Karpas-422 (cell line): ENCODE results near the gene RNGTT. TPM values are rescaled to one million over a fixed set of nuclear protein-coding genes. Genes with fewer than 3 reads are reported as not detected.
"Not testable (repeated sequence)": the region's sequence is repeated elsewhere in the genome, so short reads cannot be mapped to it uniquely, and the experiment has no call there.

Experiments
- DNase-seq: peaks from one replicate; pipeline ENCODE4 v3.0.0-alpha.2; 2015
- H2AFZ ChIP-seq: fragments of 200-600 bp; sonication (generic); 2 replicates; pipeline ENCODE4 v1.6.1; 2014; ENCODE audit warnings: antibody characterized with exemption, low read length, mixed read lengths
- H3K27ac ChIP-seq: fragments of 200-600 bp; sonication (generic); 2 replicates; pipeline ENCODE4 v1.5.1; 2014; ENCODE audit warnings: mild to moderate bottlenecking, low read length, moderate library complexity
- H3K27me3 ChIP-seq: fragments of 200-600 bp; sonication (generic); 2 replicates; pipeline ENCODE4 v1.6.1; 2014; ENCODE audit warnings: low read length, mixed read lengths
- H3K36me3 ChIP-seq: fragments of 200-600 bp; sonication (generic); 2 replicates; pipeline ENCODE4 v1.6.1; 2014; ENCODE audit warnings: low read length, mixed read lengths; ENCODE audit not compliant: insufficient read depth
- H3K4me1 ChIP-seq: fragments of 200-600 bp; sonication (generic); 2 replicates; pipeline ENCODE4 v1.6.1; 2014; ENCODE audit warnings: mild to moderate bottlenecking, low read length, mixed read lengths
- H3K4me2 ChIP-seq: fragments of 200-600 bp; sonication (generic); 2 replicates; pipeline ENCODE4 v1.6.1; 2014; ENCODE audit warnings: low read length, low read depth, mild to moderate bottlenecking; ENCODE audit not compliant: poor library complexity, severe bottlenecking
- H3K4me3 ChIP-seq: fragments of 200-600 bp; sonication (generic); 2 replicates; pipeline ENCODE4 v1.5.1; 2014; ENCODE audit warnings: mild to moderate bottlenecking, antibody characterized with exemption, low read length, mixed read lengths
- H3K79me2 ChIP-seq: fragments of 200-600 bp; sonication (generic); 2 replicates; pipeline ENCODE4 v1.6.1; 2014; ENCODE audit warnings: mild to moderate bottlenecking, low read length, mixed read lengths
- H3K9ac ChIP-seq: fragments of 200-600 bp; sonication (generic); 2 replicates; pipeline ENCODE4 v1.6.0; 2014; ENCODE audit warnings: low read length
- H3K9me2 ChIP-seq: fragments of 200-600 bp; sonication (generic), shearing (Covaris generic); replicated peaks from 2 replicates; pipeline ENCODE4 v1.6.0; 2014; ENCODE audit warnings: mild to moderate bottlenecking, low read length, moderate library complexity; ENCODE audit not compliant: insufficient read depth
- H3K9me3 ChIP-seq: fragments of 300-700, 200-600 bp; sonication (generic); 2 replicates; pipeline ENCODE4 v1.6.1; 2014; ENCODE audit warnings: low read length, mixed read lengths
- H4K20me1 ChIP-seq: fragments of 200-600 bp; sonication (generic); 2 replicates; pipeline ENCODE4 v1.6.1; 2014; ENCODE audit warnings: mild to moderate bottlenecking, antibody characterized with exemption, low read length, low read depth; ENCODE audit not compliant: insufficient read depth
- total RNA-seq: library from RNA; depleted of rRNA; stranded (reverse); fragments of >200 nt; shearing (Covaris generic); gene quantifications from 2 replicates; pipeline ENCODE4 v1.2.3, GENCODE V29; 2014; ENCODE audit warnings: low replicate concordance

Gene RNGTT
- total RNA-seq, 1 experiment from 2014 or later = 35.9 TPM

DNA sequence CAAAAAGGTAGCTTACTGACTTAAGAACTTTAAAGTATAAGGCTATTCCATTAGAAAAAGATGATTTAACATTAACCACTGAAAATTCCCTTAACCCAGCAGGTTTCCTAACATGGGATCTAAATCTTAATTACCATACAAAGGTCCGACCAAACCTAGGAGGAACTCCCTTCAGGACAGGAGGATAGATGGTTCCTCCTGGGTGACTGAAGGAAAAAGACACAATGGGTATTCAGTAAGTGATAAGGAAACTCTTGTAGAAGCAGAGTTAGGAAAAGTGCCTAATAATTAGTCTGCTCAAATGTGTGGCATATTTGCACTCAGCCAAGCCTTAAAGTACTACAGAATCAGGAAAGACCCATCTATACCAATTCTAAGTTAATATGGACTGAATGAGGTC, 237.0 kb downstream of the RNGTT start:
- H3K27me3 ChIP-seq = not testable (repeated sequence)

DNA sequence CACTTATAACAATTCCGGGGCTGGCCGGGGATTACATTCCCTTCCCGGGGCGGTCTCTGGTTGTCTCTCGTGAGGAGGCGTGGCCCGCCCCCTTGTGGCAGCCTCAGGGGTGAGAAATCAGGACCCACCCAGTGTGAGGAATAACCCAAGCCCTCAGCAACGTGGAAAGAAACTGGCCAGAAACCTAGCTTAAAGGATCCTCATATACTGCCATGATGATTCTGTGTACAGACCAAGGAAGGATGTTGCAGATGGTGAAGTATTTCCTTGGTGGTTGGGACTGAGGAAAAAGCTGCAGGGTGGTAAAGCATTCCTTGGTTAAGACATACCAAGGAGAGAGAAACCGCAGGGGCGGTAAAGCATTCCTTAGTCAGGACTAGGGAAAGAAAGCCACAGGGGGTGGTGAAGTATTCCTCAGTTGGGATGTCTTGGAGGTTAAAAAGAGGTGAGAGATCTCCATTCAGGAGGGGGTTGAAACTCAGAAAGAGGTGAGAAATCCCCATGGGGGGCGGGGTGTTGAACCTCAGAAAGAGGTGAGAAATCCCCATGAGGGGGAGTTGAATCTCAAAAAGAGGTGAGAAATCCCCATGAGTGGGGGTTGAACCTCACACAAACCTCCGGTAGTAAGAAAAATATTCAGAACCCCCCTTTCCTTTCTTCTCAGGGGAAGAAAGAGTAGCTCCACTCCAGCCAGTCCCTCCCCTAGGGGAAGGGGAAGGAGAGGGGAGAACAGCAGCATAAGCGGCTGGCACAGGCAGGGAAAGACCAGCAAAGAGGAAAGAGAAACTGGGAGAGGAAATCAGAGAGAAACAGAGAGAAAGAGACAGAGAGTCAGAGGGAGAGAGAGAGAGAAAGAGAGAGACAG, 238.1 kb downstream of the RNGTT start:
- no peak for DNase-seq
- no peaks in the 10 kb centered on the region for H3K9me2 ChIP-seq

More for the DNA sequence above, 237.0 kb downstream of the RNGTT start:
- H4K20me1 ChIP-seq, H3K9me2 ChIP-seq, H3K4me1 ChIP-seq, DNase-seq, H3K4me3 ChIP-seq, H3K4me2 ChIP-seq, H3K79me2 ChIP-seq, H3K9ac ChIP-seq, H2AFZ ChIP-seq, H3K9me3 ChIP-seq, H3K27ac ChIP-seq, H3K36me3 ChIP-seq: not testable (repeated sequence)

DNA sequence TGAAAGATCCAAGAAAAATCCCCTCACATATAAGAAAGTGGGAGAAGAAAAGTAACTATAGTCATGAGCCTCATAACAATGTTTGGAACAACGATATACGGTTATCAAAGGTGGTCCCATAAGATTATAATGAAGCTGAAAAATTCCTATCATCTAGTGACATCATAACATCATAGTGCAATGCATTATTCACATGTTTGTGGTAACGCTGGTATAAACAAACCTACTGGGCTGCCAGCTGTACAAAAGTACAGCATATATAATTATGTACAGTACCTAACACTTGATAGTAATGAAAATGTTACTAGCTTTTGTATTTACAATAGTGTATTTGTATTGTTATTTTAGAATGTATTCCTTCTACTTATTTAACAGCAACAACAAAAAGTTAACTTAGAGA, 240.7 kb downstream of the RNGTT start:
- no peaks in the 10 kb centered on the region for H3K4me1 ChIP-seq
- no peaks in the 10 kb centered on the region for H4K20me1 ChIP-seq
- H3K4me2 ChIP-seq = no peak overlapping the region
- DNase-seq = no peak
- H3K9me3 ChIP-seq = no peaks in the 10 kb centered on the region
- no peak overlapping the region for H2AFZ ChIP-seq
- H3K27me3 ChIP-seq = no peaks in the 10 kb centered on the region
- H3K79me2 ChIP-seq = no peaks in the 10 kb centered on the region
- no peak overlapping the region for H3K27ac ChIP-seq
- H3K9ac ChIP-seq = no peak overlapping the region
- H3K9me2 ChIP-seq = no peaks in the 10 kb centered on the region
- H3K36me3 ChIP-seq = no peaks in the 10 kb centered on the region
- H3K4me3 ChIP-seq = no peak overlapping the region

More for the DNA sequence above, 238.1 kb downstream of the RNGTT start:
- no peaks in the 10 kb centered on the region; the same call in 1 of the 2 replicates for H3K79me2 ChIP-seq
- no peak overlapping the region for H3K4me2 ChIP-seq
- no peaks in the 10 kb centered on the region for H3K36me3 ChIP-seq
- H3K9me3 ChIP-seq = no peaks in the 10 kb centered on the region
- no peak overlapping the region for H3K27ac ChIP-seq
- peaks cover 9% of the 10 kb centered on the region for H3K4me1 ChIP-seq
- H3K27me3 ChIP-seq = no peaks in the 10 kb centered on the region
- H3K9ac ChIP-seq = no peak overlapping the region
- no peak overlapping the region for H3K4me3 ChIP-seq
- no peak overlapping the region for H2AFZ ChIP-seq
- no peaks in the 10 kb centered on the region for H4K20me1 ChIP-seq

DNA sequence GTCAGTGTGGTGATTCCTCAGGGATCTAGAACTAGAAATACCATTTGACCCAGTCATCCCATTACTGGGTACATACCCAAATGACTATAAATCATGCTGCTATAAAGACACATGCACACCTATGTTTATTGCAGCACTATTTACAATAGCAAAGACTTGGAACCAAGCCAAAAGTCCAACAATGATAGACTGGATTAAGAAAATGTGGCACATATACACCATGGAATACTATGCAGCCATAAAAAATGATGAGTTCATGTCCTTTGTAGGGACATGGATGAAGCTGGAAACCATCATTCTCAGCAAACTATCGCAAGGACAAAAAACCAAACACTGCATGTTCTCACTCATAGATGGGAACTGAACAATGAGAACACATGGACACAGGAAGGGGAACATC, 247.0 kb downstream of the RNGTT start:
- not testable (repeated sequence) for H2AFZ ChIP-seq, DNase-seq, H3K36me3 ChIP-seq, H3K9ac ChIP-seq, H3K4me3 ChIP-seq, H3K9me2 ChIP-seq, H4K20me1 ChIP-seq, H3K4me1 ChIP-seq, H3K27me3 ChIP-seq, H3K27ac ChIP-seq, H3K9me3 ChIP-seq, H3K4me2 ChIP-seq, H3K79me2 ChIP-seq

DNA sequence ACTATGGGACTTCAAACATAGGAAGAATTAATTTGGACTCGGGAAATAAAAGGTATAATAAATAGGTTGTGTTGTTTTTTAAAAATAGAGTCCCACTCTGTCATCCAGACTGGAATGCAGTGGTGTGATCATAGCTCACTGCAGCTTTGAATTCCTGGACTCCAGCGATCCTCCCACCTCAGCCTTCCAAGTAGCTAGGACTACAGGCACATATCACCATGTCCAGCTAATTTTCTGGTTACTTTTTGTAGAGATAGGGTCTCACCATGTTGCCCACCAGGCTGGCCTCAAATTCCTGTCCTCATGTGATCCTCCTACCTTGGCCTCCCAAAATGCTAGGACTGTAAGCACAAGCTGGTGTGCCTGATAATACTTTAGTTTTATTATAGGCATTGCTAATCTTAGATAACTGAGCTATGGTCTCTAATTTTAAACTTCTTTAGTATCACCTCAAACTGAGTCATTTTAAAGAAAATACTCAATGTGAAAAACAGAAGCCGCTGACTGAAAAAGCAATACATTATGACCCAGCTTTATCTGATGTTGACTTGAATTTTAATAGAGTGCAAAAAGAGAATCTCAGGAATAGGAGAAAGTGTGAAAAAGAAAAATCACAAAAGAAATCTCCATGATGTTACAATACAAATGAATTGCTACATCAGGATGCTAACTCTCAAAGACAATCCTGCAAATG, 251.0 kb downstream of the RNGTT start:
- no peaks in the 10 kb centered on the region for H3K4me1 ChIP-seq
- H3K9ac ChIP-seq = no peak overlapping the region
- 0 out of 2 replicates have a peak, but pooled peaks cover 3% of the 10 kb centered on the region for H3K79me2 ChIP-seq
- H4K20me1 ChIP-seq = no peaks in the 10 kb centered on the region
- no peak overlapping the region for H3K4me3 ChIP-seq
- no peak overlapping the region for H3K4me2 ChIP-seq
- no peak for DNase-seq
- no peaks in the 10 kb centered on the region for H3K9me2 ChIP-seq
- no peaks in the 10 kb centered on the region for H3K36me3 ChIP-seq
- H2AFZ ChIP-seq = no peak overlapping the region
- no peak overlapping the region for H3K27ac ChIP-seq
- no peaks in the 10 kb centered on the region for H3K9me3 ChIP-seq
- H3K27me3 ChIP-seq = no peaks in the 10 kb centered on the region

DNA sequence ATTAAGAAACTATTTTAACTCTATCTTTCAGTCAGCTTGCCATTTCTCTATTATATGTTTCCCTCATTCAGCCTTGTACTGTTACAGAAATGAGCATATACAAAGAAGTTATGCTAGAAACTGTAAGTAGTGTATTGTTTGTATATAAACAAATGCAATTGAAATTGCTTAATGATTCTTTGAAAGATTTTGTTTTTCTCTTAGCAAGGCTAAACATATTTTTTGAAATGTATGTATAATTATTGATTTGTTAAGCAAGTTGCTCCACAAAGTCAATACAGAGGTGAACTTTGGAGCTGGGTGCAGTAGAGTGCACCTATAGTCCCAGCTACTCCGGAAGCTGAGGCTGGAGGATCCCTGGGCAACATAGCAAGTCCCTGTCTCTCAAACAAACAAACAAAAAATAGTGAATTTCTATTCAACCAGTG, 253.6 kb downstream of the RNGTT start:
- DNase-seq = no peak
- Histone ChIP-seq H3K79me2 (peaks cover 7% of the 10 kb centered on the region; the same call in 1 of the 2 replicates), H3K4me2 (no peak overlapping the region)

DNA sequence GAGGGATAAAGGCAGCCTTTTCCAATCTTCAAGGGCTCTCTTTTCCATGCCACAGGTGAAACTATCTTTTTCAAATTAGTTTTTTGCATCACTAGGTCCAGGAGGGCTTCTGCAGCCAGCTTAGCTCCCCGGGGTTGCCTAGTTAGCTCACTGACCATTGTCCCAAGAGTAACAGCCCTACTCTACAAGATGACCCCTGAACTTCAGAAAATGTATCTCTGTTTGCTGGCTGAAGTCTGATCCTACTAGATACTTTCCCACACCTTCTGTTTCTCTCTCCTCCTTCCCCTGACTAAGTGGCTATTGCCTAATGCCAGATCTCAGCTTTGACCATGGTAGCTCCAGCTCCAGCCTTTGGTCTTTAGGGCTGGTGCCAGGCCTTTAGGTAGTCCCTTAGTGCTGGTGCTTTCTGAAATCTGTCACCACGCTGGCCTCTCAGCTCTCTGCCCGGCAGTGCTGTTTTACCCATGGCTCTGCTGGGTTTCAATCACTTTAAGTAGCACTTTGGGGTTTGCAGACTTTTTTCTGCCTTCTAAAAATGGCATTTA, 255.1 kb downstream of the RNGTT start:
- H3K4me3 ChIP-seq = no peak overlapping the region

More for the DNA sequence above, 253.6 kb downstream of the RNGTT start:
- H3K9ac ChIP-seq = no peak overlapping the region
- H3K4me1 ChIP-seq = peaks cover 22% of the 10 kb centered on the region
- no peak overlapping the region for H2AFZ ChIP-seq
- no peaks in the 10 kb centered on the region for H3K36me3 ChIP-seq
- H3K4me3 ChIP-seq = no peak overlapping the region
- H3K9me3 ChIP-seq = no peaks in the 10 kb centered on the region
- no peak overlapping the region for H3K27ac ChIP-seq
- H3K27me3 ChIP-seq = no peaks in the 10 kb centered on the region
- no peaks in the 10 kb centered on the region for H3K9me2 ChIP-seq
- no peaks in the 10 kb centered on the region for H4K20me1 ChIP-seq

DNA sequence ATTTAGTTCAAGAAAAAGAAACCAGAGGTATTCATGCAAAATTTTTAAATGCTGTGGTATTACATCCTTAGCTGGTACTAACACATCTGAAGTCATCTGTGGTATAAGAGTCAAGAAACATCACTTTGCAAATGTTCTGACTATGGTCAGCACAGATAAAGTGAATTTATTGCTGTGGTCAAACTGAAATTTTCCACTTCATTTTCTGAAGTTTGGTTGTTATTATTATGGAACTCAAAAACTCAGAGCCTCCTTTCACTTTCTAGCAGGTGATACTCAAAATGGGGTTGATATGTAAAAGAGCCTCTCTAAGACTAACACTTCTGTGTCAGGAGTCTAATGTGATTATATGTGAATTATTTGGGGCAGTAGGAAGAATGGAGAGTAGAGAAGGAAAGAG, 257.8 kb downstream of the RNGTT start:
- Histone ChIP-seq H3K36me3 (no peaks in the 10 kb centered on the region), H3K4me1 (peaks cover 22% of the 10 kb centered on the region), H3K27ac (no peak overlapping the region), H3K4me2 (peak overlapping the region; percentile 43), H3K79me2 (peaks cover 15% of the 10 kb centered on the region), H3K9ac (no peak overlapping the region), H3K9me3 (no peaks in the 10 kb centered on the region), H3K9me2 (no peaks in the 10 kb centered on the region), H3K27me3 (no peaks in the 10 kb centered on the region), H4K20me1 (no peaks in the 10 kb centered on the region), H3K4me3 (no peak overlapping the region), H2AFZ (no peak overlapping the region)
- peak; percentile 43 for DNase-seq

More for the DNA sequence above, 255.1 kb downstream of the RNGTT start:
- Histone ChIP-seq H3K36me3 (no peaks in the 10 kb centered on the region), H3K4me2 (no peak overlapping the region), H2AFZ (no peak overlapping the region), H3K9me3 (no peaks in the 10 kb centered on the region), H3K27me3 (no peaks in the 10 kb centered on the region), H3K9ac (no peak overlapping the region), H3K27ac (no peak overlapping the region), H3K9me2 (no peaks in the 10 kb centered on the region), H3K4me1 (peaks cover 22% of the 10 kb centered on the region), H4K20me1 (no peaks in the 10 kb centered on the region), H3K79me2 (peaks cover 8% of the 10 kb centered on the region)
- no peak for DNase-seq
